H1 (cell line): ENCODE results near the gene PMEPA1. TPM values are rescaled to one million over a fixed set of nuclear protein-coding genes. Genes with fewer than 3 reads are reported as not detected.

Experiments
- CTCF ChIA-PET: fragments of 300-600 bp; sonication (Branson Sonifier 250); formaldehyde crosslinking; loops from one replicate; lab custom pipeline; 2021; ENCODE audit not compliant: partially characterized antibody; lab: Charles Lee
- POLR2A ChIA-PET: fragments of 300-600 bp; sonication (Branson Sonifier 250); formaldehyde crosslinking; loops from one replicate; lab custom pipeline; 2021; ENCODE audit warnings: inconsistent platforms; ENCODE audit not compliant: partially characterized antibody; lab: Charles Lee
- DNase-seq, 2 experiments: peaks; one replicate each; pipeline versions ENCODE4 v3.0.0 to v3.0.0-alpha.2; 2010 to 2022; ENCODE audit warnings: low spot score in 2 of 2, low read depth in 1 of 2, mixed read lengths in 1 of 2
- FAIRE-seq: peaks from 2 replicates; lab custom pipeline; 2011; peaks lifted over from hg19 to GRCh38; lab: Jason Lieb, UNC
- H2AFZ ChIP-seq: 2 replicates; pipeline ENCODE4 v1.8.1; 2012; ENCODE audit warnings: low read length, inconsistent platforms
- H2AK5ac ChIP-seq: 2 replicates; pipeline ENCODE4 v1.6.1; 2013; ENCODE audit warnings: low read depth, low read length
- H2BK120ac ChIP-seq: replicated peaks from 2 replicates; pipeline ENCODE3; 2013; ENCODE audit warnings: low read depth, low read length, inconsistent platforms
- H2BK12ac ChIP-seq: 2 replicates; pipeline ENCODE4 v1.6.1; 2013; ENCODE audit warnings: low read depth, low read length
- H2BK15ac ChIP-seq: 2 replicates; pipeline ENCODE4 v1.6.1; 2013; ENCODE audit warnings: low read length
- H2BK20ac ChIP-seq: 2 replicates; pipeline ENCODE4 v1.6.1; 2013; ENCODE audit warnings: low read length
- H2BK5ac ChIP-seq: 2 replicates; pipeline ENCODE4 v1.6.1; 2013; ENCODE audit warnings: low read depth, low read length
- H3K14ac ChIP-seq: 2 replicates; pipeline ENCODE4 v1.6.1; 2013; ENCODE audit warnings: inconsistent platforms; ENCODE audit not compliant: insufficient read length
- H3K18ac ChIP-seq: 2 replicates; pipeline ENCODE4 v1.6.1; 2013; ENCODE audit warnings: low read length; ENCODE audit errors: extremely low read depth
- H3K23ac ChIP-seq: 2 replicates; pipeline ENCODE4 v1.6.1; 2013; ENCODE audit warnings: inconsistent platforms; ENCODE audit not compliant: insufficient read length
- H3K23me2 ChIP-seq: 2 replicates; pipeline ENCODE4 v1.6.1; 2013; ENCODE audit warnings: low read depth, low read length
- H3K27ac ChIP-seq: 2 replicates; pipeline ENCODE4 v1.6.1; 2011; ENCODE audit warnings: low read depth, low read length, inconsistent platforms
- H3K27me3 ChIP-seq, 4 experiments: replicated peaks in 1 of 4; 1 replicate in 1 of 4; 2 replicates in 3 of 4; pipeline versions ENCODE4 v1.6.1 to v1.8.1; 2011 to 2013; ENCODE audit warnings: low read length in 3 of 4, mild to moderate bottlenecking in 3 of 4, inconsistent platforms in 2 of 4, mixed read lengths in 2 of 4, moderate library complexity in 1 of 4; ENCODE audit not compliant: control insufficient read depth in 3 of 4, insufficient read depth in 3 of 4; ENCODE audit errors: extremely low read depth in 1 of 4
- H3K36me3 ChIP-seq, 4 experiments: 2 replicates each; pipeline versions ENCODE4 v1.6.1 to v1.8.1; 2011 to 2013; ENCODE audit warnings: mild to moderate bottlenecking in 4 of 4, low read length in 3 of 4, moderate library complexity in 2 of 4, control low read depth in 1 of 4, inconsistent platforms in 1 of 4; ENCODE audit not compliant: insufficient read depth in 4 of 4, control insufficient read depth in 2 of 4
- H3K4ac ChIP-seq: replicated peaks from 2 replicates; pipeline ENCODE3; 2013; ENCODE audit warnings: low read length, low read depth, mixed read lengths, inconsistent platforms; ENCODE audit not compliant: insufficient read length
- H3K4me1 ChIP-seq, 4 experiments: replicated peaks in 1 of 4; 1 replicate in 1 of 4; 2 replicates in 3 of 4; pipeline versions ENCODE4 v1.6.1 to v1.8.1; 2011 to 2013; ENCODE audit warnings: low read length in 3 of 4, inconsistent platforms in 2 of 4, mixed read lengths in 1 of 4; ENCODE audit not compliant: insufficient read depth in 4 of 4, control insufficient read depth in 3 of 4
- H3K4me2 ChIP-seq, 2 experiments: 2 replicates each; pipeline versions ENCODE4 v1.6.1 to v1.8.1; 2011 to 2013; ENCODE audit warnings: low read depth in 2 of 2, low read length in 2 of 2, control low read depth in 1 of 2, inconsistent platforms in 1 of 2, mild to moderate bottlenecking in 1 of 2; ENCODE audit not compliant: insufficient read depth in 1 of 2
- H3K4me3 ChIP-seq, 4 experiments: fragments of 200-600, 300-600 bp in 1 of 4; sonication (generic), shearing (Covaris generic), sonication (Bioruptor Twin) in 1 of 4; 2 replicates each; pipeline versions ENCODE4 v1.5.1 to v1.8.1; 2011 to 2016; ENCODE audit warnings: low read length in 4 of 4, low read depth in 3 of 4, control low read depth in 2 of 4, inconsistent platforms in 2 of 4, mild to moderate bottlenecking in 2 of 4, mixed read lengths in 1 of 4, moderate library complexity in 1 of 4; ENCODE audit not compliant: insufficient read depth in 2 of 4; ENCODE audit errors: extremely low read depth in 1 of 4
- H3K56ac ChIP-seq: replicated peaks from 2 replicates; pipeline ENCODE3; 2013; ENCODE audit warnings: low read depth, mild to moderate bottlenecking, mixed read lengths, low read length, inconsistent platforms; ENCODE audit not compliant: insufficient read length
- H3K79me1 ChIP-seq: 2 replicates; pipeline ENCODE4 v1.6.1; 2013; ENCODE audit warnings: low read depth, low read length, control low read depth
- H3K79me2 ChIP-seq, 2 experiments: 2 replicates each; pipeline versions ENCODE4 v1.6.1 to v1.8.1; 2012 to 2013; ENCODE audit warnings: low read length in 2 of 2, mild to moderate bottlenecking in 2 of 2, inconsistent platforms in 1 of 2; ENCODE audit not compliant: insufficient read depth in 2 of 2, control insufficient read depth in 1 of 2
- H3K9ac ChIP-seq, 4 experiments: replicated peaks in 1 of 4; 1 replicate in 1 of 4; 2 replicates in 3 of 4; pipeline versions ENCODE4 v1.6.1 to v1.8.1; 2011 to 2013; ENCODE audit warnings: low read depth in 3 of 4, low read length in 3 of 4, control low read depth in 2 of 4, mild to moderate bottlenecking in 2 of 4, moderate library complexity in 2 of 4, inconsistent platforms in 1 of 4; ENCODE audit errors: extremely low read depth in 1 of 4
- H3K9me3 ChIP-seq, 2 experiments: 2 replicates each; pipeline versions ENCODE4 v1.6.1 to v1.8.1; 2012 to 2013; ENCODE audit warnings: mild to moderate bottlenecking in 2 of 2, moderate library complexity in 2 of 2, control low read depth in 1 of 2, inconsistent platforms in 1 of 2, low read depth in 1 of 2, low read length in 1 of 2, mixed read lengths in 1 of 2; ENCODE audit not compliant: insufficient read depth in 2 of 2
- H4K20me1 ChIP-seq, 2 experiments: replicated peaks in 1 of 2; 2 replicates each; pipeline versions ENCODE3 to v1.8.1; 2011 to 2013; ENCODE audit warnings: inconsistent platforms in 2 of 2, low read length in 2 of 2, mild to moderate bottlenecking in 1 of 2; ENCODE audit not compliant: insufficient read depth in 2 of 2, control insufficient read depth in 1 of 2
- H4K5ac ChIP-seq: 2 replicates; pipeline ENCODE4 v1.6.1; 2013; ENCODE audit warnings: low read length, low read depth, mixed read lengths, inconsistent platforms; ENCODE audit not compliant: insufficient read length
- H4K8ac ChIP-seq: 2 replicates; pipeline ENCODE4 v1.8.0; 2013; ENCODE audit warnings: mild to moderate bottlenecking, moderate library complexity, low read length, inconsistent platforms; ENCODE audit not compliant: insufficient read depth; ENCODE audit errors: extremely low read depth
- H4K91ac ChIP-seq: replicated peaks from 2 replicates; pipeline ENCODE3; 2013; ENCODE audit warnings: low read length, mixed read lengths, inconsistent platforms; ENCODE audit not compliant: insufficient read length
- KDM1A ChIP-seq: fragments of 200-600, 300-600 bp; sonication (generic); IDR thresholded peaks from 2 replicates; pipeline ENCODE4 v1.7.1; 2016; ENCODE audit warnings: mild to moderate bottlenecking, low read length, borderline replicate concordance
- SRF ChIP-seq: IDR thresholded peaks from 2 replicates; pipeline ENCODE4 v1.6.1; 2011; ENCODE audit warnings: mild to moderate bottlenecking, low read depth, low read length, moderate library complexity
- TAF1 ChIP-seq: IDR thresholded peaks from 2 replicates; pipeline ENCODE4 v1.6.1; 2011; ENCODE audit warnings: mild to moderate bottlenecking, low read depth, low read length
- WGBS, 2 experiments: shearing (Covaris generic) in 1 of 2; methylation state at CpG; one replicate each; pipeline versions ENCODE4 v1.1.6 to v1.1.7; 2013 to 2015; ENCODE audit warnings: low lambda C conversion rate in 2 of 2, mixed read lengths in 2 of 2, inconsistent platforms in 1 of 2, low coverage in 1 of 2, missing lambda C conversion rate in 1 of 2; ENCODE audit not compliant: insufficient replicate concordance in 2 of 2, insufficient coverage in 1 of 2, insufficient read length in 1 of 2; ENCODE audit errors: extremely low coverage in 1 of 2, missing lambda C conversion rate in 1 of 2; 5-methylcytosine and 5-hydroxymethylcytosine counted together
- polyA plus RNA-seq, 7 experiments: library from polyadenylated mRNA; depleted of rRNA in 3 of 7; stranded (reverse) in 5 of 7; unstranded in 2 of 7; fragments of >200 nt in 5 of 7; fragments of 200-250 nt in 2 of 7; gene quantifications; 1 replicate in 5 of 7; 2 replicates in 1 of 7; 4 replicates in 1 of 7; pipeline versions ENCODE4 v1.2.1 to v1.2.3, GENCODE V29; 2011 to 2013; ENCODE audit warnings: missing spikeins in 2 of 7, mixed read lengths in 2 of 7
- total RNA-seq: library from RNA; stranded (reverse); fragmentation: NEBNext Ultra II Directional; extraction: Animal tissue kit (Norgen Biotek cat#: 25700); gene quantifications from 2 replicates; pipeline ENCODE4 v1.2.1, GENCODE V29; 2021

PMEPA1 gene
- total and polyA plus RNA-seq, 2 of the 8 experiments (the other 6 are each of a cell fraction or from before 2014, with no cell fraction given): 12.7 to 20.5 TPM

DNA sequence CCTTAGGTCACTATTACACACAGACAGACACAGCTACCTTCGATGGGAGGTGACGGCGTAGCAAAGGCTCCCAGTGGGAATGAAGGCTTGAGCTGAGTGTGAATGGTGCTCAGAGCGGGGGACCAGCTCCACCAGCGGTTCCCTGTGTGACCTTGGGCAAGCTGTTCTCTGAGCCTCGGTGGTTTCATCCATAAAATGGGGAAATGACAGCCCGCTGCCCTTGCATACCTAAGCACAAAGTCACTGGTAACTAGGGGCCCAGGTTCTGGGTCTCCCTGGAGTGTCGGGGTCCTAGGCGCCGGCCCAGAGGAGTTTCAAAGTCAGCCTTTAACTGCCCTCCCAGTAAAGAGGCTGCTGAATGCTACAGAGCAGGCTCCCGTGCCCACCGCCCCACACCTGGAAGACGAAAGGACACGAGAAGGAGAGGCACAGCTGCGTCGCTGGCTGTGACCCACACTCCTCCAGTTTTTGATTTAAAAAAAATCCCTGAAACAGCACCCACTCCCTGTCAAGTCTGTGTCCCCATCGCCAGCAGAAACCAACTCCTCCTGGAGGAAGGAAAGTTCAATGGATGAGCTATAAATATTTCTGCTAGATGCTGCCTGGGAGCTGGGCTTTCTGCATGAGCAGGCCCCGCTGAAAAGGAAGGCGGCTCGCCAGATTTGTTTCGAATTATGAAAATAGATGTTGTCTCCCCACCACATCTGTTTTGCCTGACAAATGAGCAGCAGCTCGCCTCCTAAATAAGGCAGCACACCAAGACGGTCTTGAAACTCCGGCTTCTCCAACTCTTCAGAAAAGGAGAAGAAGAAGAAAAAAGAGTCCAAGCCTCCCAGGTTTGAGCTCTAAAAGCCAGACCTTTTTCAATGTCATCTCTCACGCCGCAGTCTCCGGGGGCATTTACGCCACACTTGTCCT lies 27.4 kb downstream of the PMEPA1 start:
- Histone ChIP-seq H3K14ac (no peak overlapping the region), H4K91ac (no peak overlapping the region), H3K4me2 (peak overlapping the region in 1 of 2 experiments; percentile 39; a peak in 1 of 4 replicates), H3K4ac (no peak overlapping the region), H3K27me3 (no peaks in the 10 kb centered on the region), H2BK20ac (no peak overlapping the region), H2BK5ac (no peak overlapping the region), H3K4me3 (no peak overlapping the region), H3K79me2 (peaks cover 4 to 70% of the 10 kb centered on the region in 2 experiments; a peak in 3 of 4 replicates), H3K4me1 (peaks cover 12 to 50% (median 20%) of the 10 kb centered on the region in 4 experiments), H2AK5ac (no peak overlapping the region), H3K18ac (no peak overlapping the region), H3K9me3 (no peaks in the 10 kb centered on the region), H2BK12ac (no peak overlapping the region), H3K9ac (no peak overlapping the region; a peak in 1 of 7 replicates), H3K27ac (no peak overlapping the region), H4K5ac (no peak overlapping the region), H3K36me3 (no peaks in the 10 kb centered on the region), H3K23me2 (no peaks in the 10 kb centered on the region), H4K8ac (no peak overlapping the region; the same call in 1 of the 2 replicates), H2BK15ac (no peak overlapping the region), H3K79me1 (peaks cover 24% of the 10 kb centered on the region), H3K23ac (no peak overlapping the region), H3K56ac (no peak overlapping the region)
- DNase-seq: no peak
- ChIA-PET POLR2A (interaction anchor here (1.4 to 2.3 kb wide), 4 partner anchors 9 to 28 kb away, joined by 4 to 9 read pairs (median 6); partner anchors contain the start of gene PMEPA1), CTCF (interaction anchor here (0.6 to 5.0 kb wide), 12 partner anchors 9 to 405 kb away, joined by 3 to 28 read pairs (median 4); no protein-coding TSS in a partner anchor)
- WGBS, 2 experiments: 83% methylated on average over 28 of the region's 28 CpGs; no CpG with 5 or more reads in 1 of the 2 experiments
- no peak for TF ChIP-seq TAF1
- TF ChIP-seq KDM1A: 0 out of 2 replicates have a peak, but pooled peaks have one; percentile 29
- TF ChIP-seq SRF: no peak
- TF ChIP-seq, all 59 proteins: peak for 1
- H2BK120ac ChIP-seq: no peak overlapping the region
- H2AFZ ChIP-seq: no peak overlapping the region
- H4K20me1 ChIP-seq: peaks cover 12 to 16% of the 10 kb centered on the region in 2 experiments
- FAIRE-seq: no peak
